Sigmoid colon (tissue), 4 donors: ENCODE data around the gene HOMER2.

ENCODE experiments used
- EP300 ChIP-seq, 4 donors: sonication (generic); formaldehyde crosslinking; IDR thresholded peaks; one replicate each; pipeline ENCODE4 v1.6.1; 2017; ENCODE audit warnings: antibody characterized with exemption in 4 of 4
- POLR2A ChIP-seq, 2 donors: fragments of 450-650 bp; IDR thresholded peaks; one replicate each; pipeline ENCODE4 v1.6.1; 2016; ENCODE audit warnings: antibody characterized with exemption in 2 of 2, mild to moderate bottlenecking in 2 of 2, moderate library complexity in 2 of 2
- POLR2AphosphoS5 ChIP-seq, 4 donors: sonication (generic); formaldehyde crosslinking; IDR thresholded peaks; one replicate each; pipeline ENCODE4 v1.6.1; 2017; ENCODE audit warnings: antibody characterized with exemption in 4 of 4
- TF ChIP-seq, protein P1 (sequence below), 4 experiments: fragments of 450-650 bp in 3 of 4; fragments of 200-600 bp in 1 of 4; IDR thresholded peaks; one replicate each; pipeline ENCODE4 v1.5.1; 2016 to 2019; ENCODE audit warnings: antibody characterized with exemption in 4 of 4, mild to moderate bottlenecking in 3 of 4, moderate library complexity in 2 of 4

DNA sequence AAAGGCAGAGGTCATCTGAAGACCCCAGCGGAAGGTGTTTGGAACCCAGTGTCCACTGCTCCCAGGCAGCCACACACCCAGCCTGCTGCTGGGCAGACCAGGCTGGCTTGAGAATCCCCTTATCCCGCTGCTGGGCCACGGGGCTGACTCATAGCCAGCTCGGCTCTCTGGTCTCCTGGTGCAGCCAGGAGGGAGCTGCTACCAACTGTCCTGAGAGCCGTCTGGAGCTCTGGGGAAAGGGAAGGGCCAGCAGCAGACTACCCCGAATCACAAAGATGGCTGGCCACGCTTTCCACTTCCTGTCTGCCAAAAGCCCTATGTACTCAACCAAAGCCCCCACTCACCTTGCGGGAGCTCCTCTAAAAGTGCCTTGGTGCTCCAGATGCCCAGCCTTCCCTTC lies 104.8 kb downstream of the HOMER2 start:
- TF ChIP-seq POLR2A (IDR thresholded peaks at IDR 0.05) (no peak), POLR2AphosphoS5 (IDR thresholded peaks at IDR 0.05) (no peak), EP300 (IDR thresholded peaks at IDR 0.05) (no peak)
- TF ChIP-seq, protein P1, sequence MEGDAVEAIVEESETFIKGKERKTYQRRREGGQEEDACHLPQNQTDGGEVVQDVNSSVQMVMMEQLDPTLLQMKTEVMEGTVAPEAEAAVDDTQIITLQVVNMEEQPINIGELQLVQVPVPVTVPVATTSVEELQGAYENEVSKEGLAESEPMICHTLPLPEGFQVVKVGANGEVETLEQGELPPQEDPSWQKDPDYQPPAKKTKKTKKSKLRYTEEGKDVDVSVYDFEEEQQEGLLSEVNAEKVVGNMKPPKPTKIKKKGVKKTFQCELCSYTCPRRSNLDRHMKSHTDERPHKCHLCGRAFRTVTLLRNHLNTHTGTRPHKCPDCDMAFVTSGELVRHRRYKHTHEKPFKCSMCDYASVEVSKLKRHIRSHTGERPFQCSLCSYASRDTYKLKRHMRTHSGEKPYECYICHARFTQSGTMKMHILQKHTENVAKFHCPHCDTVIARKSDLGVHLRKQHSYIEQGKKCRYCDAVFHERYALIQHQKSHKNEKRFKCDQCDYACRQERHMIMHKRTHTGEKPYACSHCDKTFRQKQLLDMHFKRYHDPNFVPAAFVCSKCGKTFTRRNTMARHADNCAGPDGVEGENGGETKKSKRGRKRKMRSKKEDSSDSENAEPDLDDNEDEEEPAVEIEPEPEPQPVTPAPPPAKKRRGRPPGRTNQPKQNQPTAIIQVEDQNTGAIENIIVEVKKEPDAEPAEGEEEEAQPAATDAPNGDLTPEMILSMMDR (IDR thresholded peaks at IDR 0.05) = no peak
